Stimulated activated memory B cell treated with anti-CD40 and anti-IgM and Interleukin-4, amounts not matched to agents 10 μg/mL and 1 μg/mL and 100 μg/mL, for 72 hours (primary cell): ENCODE data around the gene STX1B.

ENCODE experiments used
- ATAC-seq: fragments of 150-1000 bp; cut with Tn5 transposase; 2 replicates; pipeline ENCODE4 v1.10.0; 2021
- H3K27ac Mint-ChIP-seq: one replicate; pipeline ENCODE4 v1.8.0; 2022; ENCODE audit warnings: mild to moderate bottlenecking, mixed read lengths
- H3K27me3 Mint-ChIP-seq: one replicate; pipeline ENCODE4 v1.8.0; 2022; ENCODE audit warnings: mixed read lengths
- H3K36me3 Mint-ChIP-seq: one replicate; pipeline ENCODE4 v1.8.0; 2022; ENCODE audit warnings: mixed read lengths
- H3K4me1 Mint-ChIP-seq: one replicate; pipeline ENCODE4 v1.8.0; 2022; ENCODE audit warnings: mixed read lengths
- H3K4me3 Mint-ChIP-seq: one replicate; pipeline ENCODE4 v1.8.0; 2022; ENCODE audit warnings: mild to moderate bottlenecking, moderate library complexity, mixed read lengths
- H3K9me3 Mint-ChIP-seq: one replicate; pipeline ENCODE4 v1.8.0; 2022; ENCODE audit warnings: mixed read lengths

Gene STX1B

DNA sequence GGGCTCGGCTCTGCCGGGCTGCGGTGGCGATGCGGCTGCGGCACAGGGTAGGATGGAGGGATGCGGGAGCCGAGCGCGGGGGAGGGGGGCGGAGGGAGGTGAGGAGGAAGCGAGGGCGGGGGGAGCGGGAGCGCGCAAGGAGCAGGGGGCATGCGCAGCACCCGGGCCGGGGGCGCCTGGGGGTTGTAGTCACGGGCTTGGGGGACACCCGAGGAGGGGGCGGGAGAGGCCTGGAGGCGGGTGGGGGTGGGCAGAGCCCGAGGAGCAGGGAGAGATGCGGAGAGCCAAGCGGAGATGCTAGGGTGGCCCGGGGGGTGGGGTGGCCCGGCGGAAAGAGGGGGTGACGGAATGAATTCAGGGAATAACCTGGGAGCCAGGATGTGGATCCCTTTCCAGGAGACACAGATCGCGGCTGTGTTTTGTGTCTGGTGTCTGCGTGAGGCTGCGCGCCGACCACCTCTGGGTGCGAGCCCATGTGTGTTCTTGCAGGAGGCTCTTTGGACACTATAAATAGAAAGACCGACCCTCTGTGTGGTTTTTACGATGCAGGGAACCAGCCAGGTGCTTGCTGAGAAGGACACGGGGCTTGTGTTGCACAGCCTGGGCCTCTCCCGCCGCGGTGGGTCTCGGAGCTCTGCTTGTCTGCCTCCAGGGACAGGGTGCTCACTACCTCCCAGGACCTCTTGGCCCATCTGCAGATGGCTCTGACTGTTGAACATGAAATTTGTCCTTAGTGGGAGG, at the start of gene STX1B:
Gene STX1B (minus strand): TSS at position 54 of the 741 bp plus-strand sequence. CDS start 242 bp downstream, outside the sequence.
- Mint-ChIP-seq H3K27me3 (peaks cover 79% of the 10 kb centered on the region), H3K9me3 (no peaks in the 10 kb centered on the region), H3K27ac (no peak within 1 kb of the TSS), H3K36me3 (no peaks in the 10 kb centered on the region), H3K4me3 (peak within 1 kb of the TSS; percentile 49), H3K4me1 (peaks cover 16% of the 10 kb centered on the region)
- no peak for ATAC-seq

DNA sequence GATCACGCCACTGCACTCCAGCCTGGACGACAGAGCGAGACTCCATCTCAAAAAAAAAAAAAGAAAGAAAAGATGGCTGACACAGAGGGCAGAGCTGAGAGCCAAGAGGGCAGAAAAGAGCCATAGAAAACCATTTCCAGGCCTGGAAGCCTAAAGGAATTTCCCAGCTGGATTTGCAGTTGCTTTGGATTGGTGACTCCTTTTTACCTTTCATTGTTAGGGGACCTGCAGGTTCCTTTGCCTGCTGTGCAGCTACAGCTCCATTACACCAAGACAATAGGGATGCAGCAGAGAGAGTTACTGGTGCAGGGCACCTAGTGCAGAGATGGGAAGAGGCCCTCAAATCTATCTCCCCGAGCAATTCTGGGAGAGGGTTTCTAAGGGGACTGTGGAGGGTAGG, 45.2 kb upstream of the STX1B start:
- ATAC-seq, result no peak
- Mint-ChIP-seq H3K9me3 (no peaks in the 10 kb centered on the region), H3K36me3 (peaks cover 14% of the 10 kb centered on the region), H3K4me3 (no peak overlapping the region), H3K4me1 (no peaks in the 10 kb centered on the region), H3K27ac (no peak overlapping the region), H3K27me3 (no peaks in the 10 kb centered on the region)

DNA sequence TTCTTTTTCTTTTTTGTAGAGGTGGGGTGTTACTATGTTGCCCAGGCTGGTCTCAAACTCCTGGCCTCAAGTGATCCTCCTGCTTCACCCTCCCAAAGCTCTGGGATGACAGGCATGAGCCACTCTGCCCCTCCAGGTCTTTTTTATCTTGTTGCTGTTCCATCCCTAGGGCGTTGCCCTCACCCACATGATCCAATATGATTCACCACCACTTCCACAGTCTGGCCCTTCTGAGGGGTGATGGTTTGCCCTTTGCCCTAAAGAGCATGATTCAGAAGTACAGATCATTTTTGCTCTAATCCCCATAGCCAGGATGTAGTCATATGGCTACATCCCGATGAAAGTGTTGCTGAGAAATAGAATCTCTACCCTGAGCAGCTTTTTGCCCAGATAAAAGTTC, 41.7 kb upstream of the STX1B start:
- Mint-ChIP-seq H3K4me3 (no peak overlapping the region), H3K9me3 (no peaks in the 10 kb centered on the region), H3K4me1 (no peaks in the 10 kb centered on the region), H3K27ac (no peak overlapping the region), H3K36me3 (peaks cover 10% of the 10 kb centered on the region), H3K27me3 (no peaks in the 10 kb centered on the region)
- ATAC-seq, result no peak

DNA sequence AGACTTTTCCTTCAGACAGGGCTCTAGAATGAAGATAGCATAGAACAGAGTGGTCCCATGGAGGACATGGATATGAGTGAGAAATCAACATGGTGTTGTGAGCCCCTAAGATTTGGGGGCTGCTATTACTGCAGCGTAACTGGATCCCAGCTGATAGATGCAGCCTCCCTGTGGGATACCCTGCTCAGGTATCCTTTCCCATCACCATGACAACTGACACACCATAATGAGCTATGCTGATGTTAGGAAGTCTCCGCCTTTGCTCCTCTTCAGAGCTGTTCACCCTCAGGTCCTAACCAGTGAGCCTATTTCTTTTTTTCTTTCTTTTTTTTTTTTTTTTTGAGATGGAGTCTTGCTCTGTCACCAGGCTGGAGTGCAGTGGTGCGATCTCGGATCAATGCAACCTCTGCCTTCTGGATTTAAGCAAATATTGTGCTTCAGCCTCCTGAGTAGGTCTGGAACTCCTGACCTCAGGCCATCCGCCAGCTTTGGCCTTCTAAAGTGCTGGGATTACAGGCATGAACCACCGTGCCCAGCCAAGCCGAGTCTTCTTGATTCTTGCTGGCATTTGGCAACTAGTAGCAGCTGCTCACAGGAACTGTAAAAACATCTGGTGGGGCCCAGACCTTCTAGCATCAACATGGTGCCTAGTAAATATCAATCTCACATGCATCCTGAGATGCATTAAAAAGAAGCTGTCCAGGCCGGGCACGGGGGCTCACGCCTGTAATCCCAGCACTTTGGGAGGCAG, 40.0 kb upstream of the STX1B start:
- no peaks in the 10 kb centered on the region for H3K9me3 Mint-ChIP-seq
- no peak for ATAC-seq
- H3K27me3 Mint-ChIP-seq, result no peaks in the 10 kb centered on the region
- H3K4me3 Mint-ChIP-seq, result no peak overlapping the region
- H3K27ac Mint-ChIP-seq, result no peak overlapping the region
- H3K36me3 Mint-ChIP-seq, result peaks cover under 1% of the 10 kb centered on the region
- H3K4me1 Mint-ChIP-seq, result no peaks in the 10 kb centered on the region

DNA sequence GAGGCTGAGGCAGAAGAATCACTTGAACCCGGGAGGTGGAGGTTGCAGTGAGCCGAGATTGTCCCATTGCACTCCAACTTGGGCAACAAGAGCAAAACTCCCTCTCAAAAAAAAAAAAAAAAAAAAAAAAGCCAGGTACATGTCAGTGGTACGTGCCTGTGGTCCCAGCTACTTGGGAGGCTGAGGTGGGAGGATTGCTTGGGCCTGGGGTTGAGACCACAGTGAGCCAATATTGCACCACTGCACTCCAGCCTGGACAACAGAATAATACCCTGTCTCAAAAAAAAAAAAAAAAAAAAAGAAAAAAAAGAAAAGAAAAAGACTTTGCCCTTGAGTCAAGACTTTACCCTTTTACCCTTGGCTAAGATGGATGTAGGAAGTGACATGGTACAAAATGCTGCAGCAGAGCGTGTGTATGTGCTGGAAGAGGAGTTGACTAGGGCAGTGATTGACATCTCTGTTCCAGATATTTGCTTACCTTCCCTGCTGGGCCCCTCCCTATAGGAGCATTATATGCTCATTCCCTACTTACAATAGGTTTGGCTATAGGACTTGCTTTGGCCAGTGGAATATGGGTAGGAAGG, 33.6 kb upstream of the STX1B start:
- H3K4me3 Mint-ChIP-seq, result no peak overlapping the region
- H3K9me3 Mint-ChIP-seq, result no peaks in the 10 kb centered on the region

DNA sequence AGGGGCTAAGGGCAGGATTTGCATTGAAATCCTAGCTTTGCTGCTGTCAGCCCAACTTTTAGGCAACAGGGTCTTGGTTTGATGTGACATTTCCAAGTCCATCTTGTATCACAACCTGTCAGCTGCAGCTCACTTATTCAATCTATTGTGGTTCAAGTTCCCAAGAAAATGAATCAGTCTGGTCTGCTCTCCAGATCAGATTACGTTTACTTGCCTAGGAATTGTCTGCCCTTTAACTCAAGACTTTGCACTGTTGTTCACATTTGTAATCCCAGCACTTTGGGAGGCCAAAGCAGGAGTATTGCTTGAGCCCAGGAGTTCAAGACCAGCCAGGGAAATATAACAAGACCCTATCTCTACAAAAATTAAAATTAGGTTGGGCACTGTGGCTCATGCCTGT, 32.9 kb upstream of the STX1B start:
- ATAC-seq, result no peak
- H3K36me3 Mint-ChIP-seq, result peaks cover 22% of the 10 kb centered on the region
- H3K9me3 Mint-ChIP-seq, result no peaks in the 10 kb centered on the region
- no peaks in the 10 kb centered on the region for H3K27me3 Mint-ChIP-seq
- no peak overlapping the region for H3K4me3 Mint-ChIP-seq
- no peak overlapping the region for H3K27ac Mint-ChIP-seq
- peaks cover 5% of the 10 kb centered on the region for H3K4me1 Mint-ChIP-seq

More for the DNA sequence above, 33.6 kb upstream of the STX1B start:
- Mint-ChIP-seq H3K4me1 (peaks cover under 1% of the 10 kb centered on the region), H3K27me3 (no peaks in the 10 kb centered on the region), H3K36me3 (peaks cover 16% of the 10 kb centered on the region), H3K27ac (no peak overlapping the region)
- ATAC-seq, result no peak

DNA sequence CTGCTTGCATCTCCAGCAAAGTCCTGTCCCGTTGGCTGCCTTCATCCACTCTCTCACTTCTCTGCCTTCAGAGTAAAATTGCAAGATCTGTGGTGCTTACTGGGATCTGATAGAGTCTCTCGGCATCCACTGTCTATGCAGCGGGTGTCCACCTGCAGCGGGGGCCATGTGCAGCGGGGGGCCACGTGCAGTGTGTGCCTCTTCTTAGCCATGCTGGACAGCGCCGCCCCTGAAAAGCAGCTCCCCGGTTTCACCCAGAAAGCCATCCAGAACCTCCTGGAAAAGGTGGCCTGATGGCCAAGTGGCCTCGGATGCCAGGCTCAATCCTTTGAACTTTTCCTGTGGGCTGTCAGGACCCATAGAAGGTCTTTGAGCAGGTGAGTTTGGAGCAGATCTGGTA, 32.4 kb upstream of the STX1B start:
- no peak overlapping the region for H3K27ac Mint-ChIP-seq
- peaks cover 5% of the 10 kb centered on the region for H3K4me1 Mint-ChIP-seq
- ATAC-seq, result no peak
- H3K4me3 Mint-ChIP-seq, result no peak overlapping the region
- H3K9me3 Mint-ChIP-seq, result no peaks in the 10 kb centered on the region
- H3K36me3 Mint-ChIP-seq, result peaks cover 22% of the 10 kb centered on the region
- no peaks in the 10 kb centered on the region for H3K27me3 Mint-ChIP-seq

DNA sequence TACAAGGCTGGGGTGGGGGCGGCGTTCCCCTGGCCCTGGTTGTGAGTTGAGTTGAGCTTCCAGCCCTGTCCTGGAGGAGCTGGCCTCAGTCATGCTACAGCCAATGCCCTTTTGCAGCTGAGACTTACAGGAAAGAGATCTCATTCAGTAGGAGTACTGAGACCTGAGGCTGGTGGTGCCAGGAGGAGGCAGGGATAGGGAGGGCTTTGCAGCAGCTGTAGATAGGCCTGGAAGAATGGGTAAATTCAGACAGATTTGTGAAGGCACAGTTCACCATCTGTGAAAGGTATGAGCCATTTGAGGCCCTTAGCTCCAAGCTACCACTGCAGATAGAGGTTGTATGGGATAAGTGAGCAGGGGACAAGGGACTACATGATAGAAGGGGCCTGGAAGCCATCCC, 28.6 kb upstream of the STX1B start:
- no peak for ATAC-seq
- Mint-ChIP-seq H3K4me1 (peaks cover 32% of the 10 kb centered on the region), H3K9me3 (no peaks in the 10 kb centered on the region), H3K27me3 (no peaks in the 10 kb centered on the region), H3K36me3 (peaks cover 40% of the 10 kb centered on the region), H3K4me3 (no peak overlapping the region), H3K27ac (no peak overlapping the region)

DNA sequence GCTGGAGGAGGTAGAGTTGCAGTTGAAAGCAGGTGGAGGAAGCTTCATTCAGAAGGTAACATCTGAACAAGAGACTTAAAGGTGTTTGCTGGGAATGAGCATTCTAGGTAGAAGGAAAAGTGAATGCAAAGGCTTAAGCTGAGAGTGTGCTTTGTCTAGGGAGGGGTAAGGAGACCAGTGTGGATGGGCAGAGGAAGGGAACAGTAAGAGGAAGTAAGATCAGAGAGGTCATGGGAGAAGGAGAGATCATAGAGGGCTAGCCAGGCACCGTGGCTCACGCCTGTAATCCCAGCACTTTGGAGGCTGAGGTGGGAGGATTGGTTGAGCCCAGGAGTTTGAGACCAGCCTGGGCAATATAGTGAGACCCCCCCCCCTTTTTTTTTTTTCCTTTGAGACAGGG, 26.3 kb upstream of the STX1B start:
- ATAC-seq, result no peak
- H3K9me3 Mint-ChIP-seq, result no peaks in the 10 kb centered on the region
- H3K4me3 Mint-ChIP-seq, result no peak overlapping the region
- peaks cover 48% of the 10 kb centered on the region for H3K4me1 Mint-ChIP-seq
- peaks cover 45% of the 10 kb centered on the region for H3K36me3 Mint-ChIP-seq
- no peaks in the 10 kb centered on the region for H3K27me3 Mint-ChIP-seq
- H3K27ac Mint-ChIP-seq, result no peak overlapping the region

DNA sequence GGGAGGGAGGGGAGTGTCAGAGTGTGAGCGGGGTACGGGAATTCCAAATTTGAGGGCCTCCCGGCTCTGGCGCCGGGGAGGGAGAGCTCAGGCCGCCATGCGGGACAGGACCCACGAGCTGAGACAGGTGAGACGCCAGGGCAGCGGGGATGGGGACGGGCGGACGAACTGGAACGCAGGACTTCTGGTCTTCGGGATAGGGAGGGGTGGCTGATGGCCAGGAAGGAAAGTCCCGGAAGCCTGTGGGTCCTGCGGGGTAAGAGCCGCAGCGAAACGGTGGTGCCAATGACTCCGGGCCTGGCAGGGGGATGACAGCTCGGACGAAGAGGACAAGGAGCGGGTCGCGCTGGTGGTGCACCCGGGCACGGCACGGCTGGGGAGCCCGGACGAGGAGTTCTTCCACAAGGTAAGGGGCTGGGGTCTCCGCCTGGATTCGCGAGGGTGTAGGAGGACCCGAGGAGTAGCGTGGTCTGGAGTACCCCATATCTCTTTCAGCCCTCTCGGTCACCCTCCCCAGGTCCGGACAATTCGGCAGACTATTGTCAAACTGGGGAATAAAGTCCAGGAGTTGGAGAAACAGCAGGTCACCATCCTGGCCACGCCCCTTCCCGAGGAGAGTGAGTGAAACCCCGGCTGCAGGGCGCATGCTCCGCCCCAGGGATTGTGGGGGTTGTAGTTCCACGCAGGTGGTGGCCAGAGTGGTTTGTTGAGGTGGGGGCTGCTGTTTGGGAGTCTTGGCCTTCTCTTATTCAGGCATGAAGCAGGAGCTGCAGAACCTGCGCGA, 23.5 kb upstream of the STX1B start:
- H3K36me3 Mint-ChIP-seq, result peaks cover 28% of the 10 kb centered on the region
- H3K4me1 Mint-ChIP-seq, result peaks cover 51% of the 10 kb centered on the region
- peak overlapping the region; percentile 96 for H3K27ac Mint-ChIP-seq
- peak overlapping the region; percentile 94 for H3K4me3 Mint-ChIP-seq
- H3K9me3 Mint-ChIP-seq, result no peaks in the 10 kb centered on the region
- peak; percentile 64 for ATAC-seq
- no peaks in the 10 kb centered on the region for H3K27me3 Mint-ChIP-seq

DNA sequence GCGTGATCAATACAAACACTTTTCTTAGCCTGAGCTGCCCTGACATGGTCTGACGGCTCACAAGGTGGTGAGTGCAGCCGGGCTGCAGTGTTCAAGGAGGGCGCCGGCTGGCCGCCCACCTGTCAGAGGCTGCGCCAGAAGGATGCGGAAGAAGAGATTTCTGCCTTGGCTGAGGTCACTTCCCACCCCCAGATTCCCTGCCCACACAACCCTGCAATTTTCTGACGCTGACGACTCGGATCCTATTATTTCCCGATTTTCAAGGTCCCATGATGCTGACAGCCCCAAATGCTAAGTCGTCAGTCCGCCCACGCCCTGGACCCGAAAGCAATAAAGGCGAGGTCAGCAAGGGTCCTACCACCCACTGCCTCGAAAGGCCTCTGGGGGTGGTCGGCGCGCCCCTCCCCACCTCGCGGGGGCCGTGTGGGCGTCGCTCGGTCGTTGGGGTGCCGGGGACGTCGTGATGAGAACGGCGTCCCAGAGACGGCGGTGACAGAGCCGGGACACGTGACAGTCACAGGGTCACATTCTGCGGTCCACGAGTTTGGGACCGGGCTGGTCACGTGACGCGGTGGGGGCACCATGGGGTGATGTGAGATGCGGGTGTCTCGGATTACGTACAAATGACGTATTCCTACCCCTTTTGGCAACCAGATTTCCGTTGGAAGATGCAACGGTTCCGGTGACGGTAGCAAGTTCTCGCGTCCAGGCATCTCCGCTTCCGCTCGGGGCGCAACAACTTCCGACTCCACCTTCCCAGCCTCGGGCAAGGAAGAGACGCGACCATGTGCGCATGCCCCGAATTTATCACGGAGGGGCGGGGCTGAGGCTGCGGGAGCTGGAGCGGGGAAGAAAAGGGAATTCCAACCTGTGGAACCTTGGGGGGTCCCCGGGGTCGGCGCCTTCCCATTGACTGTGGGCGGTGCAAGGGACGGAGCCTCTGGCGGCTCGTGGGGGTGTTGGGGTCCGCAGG, 22.6 kb upstream of the STX1B start, which contains the start of gene STX4:
Gene STX4 (plus strand): TSS at position 823 of the 973 bp plus-strand sequence. CDS start 248 bp downstream, outside the sequence.
- Mint-ChIP-seq H3K27ac (peak within 1 kb of the TSS; percentile 96), H3K4me1 (peaks cover 48% of the 10 kb centered on the region), H3K36me3 (peaks cover 23% of the 10 kb centered on the region), H3K27me3 (no peaks in the 10 kb centered on the region), H3K4me3 (peak within 1 kb of the TSS; percentile 94), H3K9me3 (no peaks in the 10 kb centered on the region)
- ATAC-seq, result peak; percentile 88

DNA sequence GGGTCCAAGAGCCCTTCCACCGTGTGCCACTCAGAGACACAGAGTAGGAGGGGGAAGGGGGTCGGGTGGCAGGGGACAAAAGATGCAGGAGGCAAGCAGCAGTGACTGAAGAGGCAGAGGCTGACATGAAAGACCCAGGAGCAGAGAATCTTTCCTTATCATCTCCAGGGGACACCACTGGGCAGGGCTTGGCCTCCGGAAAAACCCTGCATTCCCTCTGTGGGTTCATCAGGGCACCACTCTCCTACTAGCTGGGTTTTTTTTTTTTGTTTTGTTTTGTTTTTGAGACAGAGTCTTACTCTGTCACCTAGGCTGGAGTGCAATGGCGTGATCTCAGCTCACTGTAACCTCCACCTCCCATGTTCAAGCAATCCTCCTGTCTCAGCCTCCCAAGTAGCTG, 20.8 kb upstream of the STX1B start:
- no peaks in the 10 kb centered on the region for H3K9me3 Mint-ChIP-seq
- no peak for ATAC-seq
- no peak overlapping the region for H3K4me3 Mint-ChIP-seq
- H3K36me3 Mint-ChIP-seq, result peaks cover 16% of the 10 kb centered on the region
- H3K4me1 Mint-ChIP-seq, result peaks cover 41% of the 10 kb centered on the region
- peak overlapping the region; percentile 96 for H3K27ac Mint-ChIP-seq
- H3K27me3 Mint-ChIP-seq, result no peaks in the 10 kb centered on the region

DNA sequence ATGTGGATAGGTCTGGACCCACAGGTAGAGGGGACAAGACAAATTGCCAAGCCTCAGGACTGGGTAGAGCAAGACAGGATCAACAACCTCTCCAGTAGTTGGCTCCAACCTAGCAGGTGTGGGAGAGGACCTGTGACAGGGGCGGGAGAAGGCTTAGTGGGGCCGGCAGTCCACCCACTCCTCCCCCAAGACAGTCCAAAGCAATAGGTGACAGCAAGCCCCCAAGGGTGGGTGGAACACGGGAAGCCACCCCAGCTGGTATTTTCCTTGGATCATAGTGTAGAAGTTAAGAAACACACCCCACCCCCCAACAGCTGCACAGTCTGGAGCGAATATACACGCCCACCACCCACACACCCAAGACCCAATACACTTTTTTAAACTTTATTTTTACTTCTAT, 18.8 kb upstream of the STX1B start:
- no peak overlapping the region for H3K4me3 Mint-ChIP-seq
- ATAC-seq, result no peak
- peaks cover 5% of the 10 kb centered on the region for H3K36me3 Mint-ChIP-seq
- H3K4me1 Mint-ChIP-seq, result peaks cover 24% of the 10 kb centered on the region
- H3K9me3 Mint-ChIP-seq, result no peaks in the 10 kb centered on the region
- no peaks in the 10 kb centered on the region for H3K27me3 Mint-ChIP-seq
- peak overlapping the region; percentile 51 for H3K27ac Mint-ChIP-seq

DNA sequence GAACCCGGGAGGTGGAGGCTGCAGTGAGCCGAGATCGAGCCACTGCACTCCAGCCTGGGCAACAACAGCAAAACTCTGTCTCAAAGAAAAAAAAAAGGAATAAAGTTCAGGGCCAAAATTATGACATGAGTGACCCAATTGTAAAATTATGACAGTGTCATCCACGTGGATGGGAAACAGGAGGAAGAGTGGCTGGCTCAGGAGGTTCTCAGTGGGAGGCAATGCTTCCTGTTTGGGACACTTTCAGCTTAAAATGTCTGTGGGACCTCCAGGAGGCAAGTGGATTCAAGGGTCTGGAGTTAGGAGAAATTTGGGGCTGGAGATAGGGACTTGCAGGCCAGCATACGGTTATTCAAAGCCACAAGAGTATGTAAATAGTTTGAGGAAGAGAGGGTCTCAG, 14.9 kb upstream of the STX1B start:
- Mint-ChIP-seq H3K27ac (peak overlapping the region; percentile 30), H3K9me3 (no peaks in the 10 kb centered on the region), H3K4me3 (no peak overlapping the region), H3K36me3 (no peaks in the 10 kb centered on the region), H3K4me1 (no peaks in the 10 kb centered on the region), H3K27me3 (no peaks in the 10 kb centered on the region)
- ATAC-seq, result no peak
